PC-3 (cell line): ENCODE data around the gene COMT.

Source experiments
- CTCF ChIP-seq: fragments of 300-600 bp; sonication (generic); conservative IDR thresholded peaks from 2 replicates; pipeline ENCODE4 v1.5.1; 2017; ENCODE audit warnings: antibody characterized with exemption, low read depth, mild to moderate bottlenecking, low read length
- EZH2 ChIP-seq: fragments of 300-600 bp; sonication (generic); IDR thresholded peaks from one replicate; pipeline ENCODE4 v1.6.1; 2017; ENCODE audit warnings: antibody characterized with exemption, mild to moderate bottlenecking, low read length; ENCODE audit not compliant: unreplicated experiment

DNA sequence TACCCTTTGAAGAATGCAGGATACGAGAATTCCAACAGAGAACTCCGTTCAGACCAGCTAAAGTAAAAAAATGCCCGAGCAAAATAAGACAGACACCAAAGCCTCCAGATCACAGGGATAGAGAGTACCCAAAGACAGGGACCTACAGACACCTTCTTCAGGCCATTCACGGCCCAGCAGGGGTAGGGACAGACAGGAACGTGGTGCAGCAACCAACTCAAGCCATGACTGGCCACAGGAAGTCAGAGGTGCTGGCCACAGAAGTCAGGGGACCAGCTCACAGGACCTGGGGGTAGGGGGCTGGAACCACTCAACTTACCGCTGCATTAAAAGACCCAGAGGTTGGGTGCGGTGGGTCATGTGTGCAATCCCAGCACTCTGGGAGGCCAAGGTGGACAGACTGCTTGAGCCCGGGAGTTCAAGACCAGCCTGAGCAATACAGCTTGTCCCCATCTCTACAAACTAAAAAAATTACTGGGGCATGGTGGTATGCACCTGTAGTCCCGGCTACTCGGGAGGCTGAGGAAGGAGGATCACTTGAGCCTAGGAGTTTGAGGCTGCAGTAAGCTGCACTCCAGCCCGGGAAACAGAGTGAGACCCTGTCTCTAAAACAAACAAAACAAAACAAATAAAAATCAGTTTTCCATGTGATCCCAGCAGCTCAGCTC lies 39.9 kb upstream of the COMT start:
- no peak for TF ChIP-seq CTCF
- no peak for TF ChIP-seq EZH2
